ENCODE results near the gene EFCAB8.

EFCAB8 gene

GRCh38 chr20:32983459-32984112 is 124.9 kb downstream of the EFCAB8 start:
- DNase-seq (ENCODE audit: low read depth, low spot score), result no peak
- POLR2A ChIA-PET, result no interaction called here
- no peak for TF ChIP-seq CTCF (IDR thresholded peaks at IDR 0.05; ENCODE audit: insufficient read depth, low read length, missing control alignments)
- CTCF ChIA-PET, result no interaction called here
- no peak overlapping the region for H3K4me3 ChIP-seq (ENCODE audit: low read depth, low read length)

GRCh38 chr20:32984196-32984595 is 125.5 kb downstream of the EFCAB8 start:
- ChIA-PET POLR2A (no interaction called here), CTCF (interaction anchor here (0.6 kb wide), 1 partner anchor 16 kb away, joined by 3 read pairs; no protein-coding TSS in a partner anchor)
- TF ChIP-seq CTCF (IDR thresholded peaks at IDR 0.05; ENCODE audit: insufficient read depth, low read length, missing control alignments), result no peak
- DNase-seq (ENCODE audit: low read depth, low spot score), result no peak
- H3K4me3 ChIP-seq (ENCODE audit: low read depth, low read length), result no peak overlapping the region

- no peak overlapping the region for H3K4me3 ChIP-seq (ENCODE audit: low read depth, low read length)
- no peak for TF ChIP-seq CTCF (IDR thresholded peaks at IDR 0.05; ENCODE audit: insufficient read depth, low read length, missing control alignments)
- CTCF ChIA-PET, result interaction anchor here (0.6 kb wide), 1 partner anchor 17 kb away, joined by 3 read pairs; no protein-coding TSS in a partner anchor
- POLR2A ChIA-PET, result no interaction called here
- no peak for DNase-seq (ENCODE audit: low read depth, low spot score)
Observed at GRCh38 chr20:32984631-32985354, 126.1 kb downstream of the EFCAB8 start.

- ChIA-PET CTCF (no interaction called here), POLR2A (no interaction called here)
Observed at GRCh38 chr20:32985596-32985995, 126.9 kb downstream of the EFCAB8 start.

GRCh38 chr20:32986331-32986966 is 127.7 kb downstream of the EFCAB8 start:
- POLR2A ChIA-PET, result no interaction called here
- TF ChIP-seq CTCF (IDR thresholded peaks at IDR 0.05; ENCODE audit: insufficient read depth, low read length, missing control alignments), result no peak
- no peak overlapping the region for H3K4me3 ChIP-seq (ENCODE audit: low read depth, low read length)
- CTCF ChIA-PET, result no interaction called here
- DNase-seq (ENCODE audit: low read depth, low spot score), result no peak

More at GRCh38 chr20:32985596-32985995, 126.9 kb downstream of the EFCAB8 start:
- no peak for TF ChIP-seq CTCF (IDR thresholded peaks at IDR 0.05; ENCODE audit: insufficient read depth, low read length, missing control alignments)
- no peak overlapping the region for H3K4me3 ChIP-seq (ENCODE audit: low read depth, low read length)
- no peak for DNase-seq (ENCODE audit: low read depth, low spot score)
